GM19035 (cell line): ENCODE measurements around the gene FASTK.
A peak's percentile ranks its signal among the peaks of the same experiment; 100 is the strongest.

ENCODE experiments used
- ATAC-seq: cut with Tn5 transposase; IDR thresholded peaks from one replicate; pipeline ENCODE4 v1.9.1; 2021; ENCODE audit not compliant: unreplicated experiment

Gene FASTK

DNA sequence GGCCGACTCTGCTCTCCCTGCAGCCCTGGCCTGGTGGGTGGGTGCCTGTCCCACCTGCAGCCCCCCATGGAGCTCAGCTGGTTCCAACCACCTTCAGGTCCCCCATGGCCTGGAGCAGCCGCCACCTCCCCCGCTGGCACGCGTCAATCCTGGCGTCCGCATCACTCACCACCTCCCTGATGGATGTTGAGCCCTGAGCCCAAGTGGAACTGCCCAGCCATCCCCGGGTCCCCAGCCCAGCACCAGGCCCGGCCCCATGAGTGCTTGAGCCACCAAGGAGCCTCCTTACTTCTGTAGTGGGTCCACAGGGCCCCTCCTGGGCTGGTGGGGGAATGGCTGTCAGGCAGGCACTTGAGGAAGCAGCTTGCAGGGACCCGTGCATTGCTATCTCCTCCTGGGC lies 20.3 kb upstream of the FASTK start:
- ATAC-seq = no peak

DNA sequence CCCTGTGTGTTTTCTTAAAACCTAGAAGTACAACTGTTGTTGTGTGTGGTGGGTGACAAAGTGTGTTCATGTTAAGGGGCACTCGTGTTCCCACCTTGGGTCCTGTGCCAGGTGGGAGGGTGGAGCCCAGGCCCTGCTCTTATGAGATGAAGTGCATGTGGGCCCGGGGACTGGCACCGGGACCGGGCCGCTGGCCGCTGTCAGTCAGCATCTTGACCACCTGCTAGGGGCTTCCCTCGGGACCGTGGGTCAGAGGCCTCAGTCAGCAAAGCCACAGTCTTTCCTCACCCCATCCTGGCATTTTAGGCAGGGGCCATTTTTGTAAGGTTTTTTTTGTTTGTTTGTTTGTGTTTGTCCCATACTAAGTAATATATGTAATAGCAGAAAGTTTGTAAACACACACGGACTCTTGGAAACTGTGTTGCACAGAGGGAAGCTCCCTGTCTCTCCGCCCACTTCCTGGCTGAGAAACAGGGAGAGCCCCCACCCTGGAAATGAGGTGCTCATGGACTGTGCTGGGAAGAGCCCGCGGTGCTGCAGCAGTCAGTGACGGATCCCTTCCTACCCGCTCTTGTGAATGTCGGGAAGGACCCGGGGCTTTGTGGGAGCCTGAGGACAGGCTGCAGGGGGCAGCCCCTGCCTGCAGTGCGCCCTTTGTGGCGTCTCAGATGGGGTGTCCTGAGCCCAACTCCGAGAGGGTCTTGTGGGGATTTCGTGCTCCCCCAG lies 19.0 kb upstream of the FASTK start:
- ATAC-seq = no peak

DNA sequence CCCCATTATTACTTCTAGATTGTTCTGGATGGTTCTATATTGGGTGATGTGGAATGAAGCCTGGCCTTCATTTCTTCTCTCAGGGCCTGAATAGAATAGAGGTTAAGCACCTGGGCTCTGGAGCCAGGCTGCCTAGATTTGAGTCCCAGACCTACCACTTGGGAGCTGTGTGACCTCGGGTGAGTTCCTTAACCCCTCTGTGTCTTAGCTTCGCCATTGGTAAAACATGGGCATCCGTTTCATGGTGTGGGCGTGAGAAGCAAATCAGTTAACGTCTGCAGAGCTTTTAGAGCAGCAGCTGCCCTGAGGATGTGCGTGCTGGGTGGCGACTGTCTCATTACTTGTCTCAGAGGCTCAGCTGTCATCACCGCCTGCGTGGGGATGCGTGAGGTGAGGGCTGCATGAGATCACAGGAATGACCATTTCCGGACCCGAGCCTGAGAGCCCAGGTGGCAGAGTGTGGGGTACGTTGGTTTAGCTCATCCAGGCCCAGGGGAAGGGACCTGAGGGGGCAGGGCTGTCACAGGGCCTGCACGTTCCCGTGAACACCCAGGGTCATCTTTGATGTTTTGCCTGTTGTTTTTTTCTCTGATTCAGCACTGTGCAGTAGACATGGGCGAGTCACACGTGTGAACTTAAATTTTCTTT lies 15.3 kb upstream of the FASTK start:
- no peak for ATAC-seq

- ATAC-seq = no peak
These were observed 14.7 kb upstream of the FASTK start for GRCh38 chr7:151095123-151095797.

DNA sequence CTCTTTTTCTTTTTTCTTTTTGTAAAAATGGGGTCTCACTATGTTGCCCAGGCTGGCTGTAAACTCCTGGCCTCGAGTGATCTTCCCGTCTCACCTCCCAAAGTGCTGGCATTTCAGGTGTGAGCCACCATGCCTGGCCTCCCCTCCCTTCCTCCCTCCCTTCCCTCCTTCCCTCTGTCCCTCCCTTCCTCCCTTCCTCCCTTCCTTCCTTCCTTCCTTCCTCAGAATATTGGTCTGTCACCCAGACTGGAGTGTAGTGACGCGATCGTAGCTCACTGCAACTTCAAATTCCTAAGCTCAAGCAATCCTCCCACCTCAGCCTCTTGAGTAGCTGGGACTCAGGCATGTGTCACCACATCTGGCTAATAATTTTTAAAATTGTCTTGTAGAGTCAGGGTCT lies 14.1 kb upstream of the FASTK start:
- no peak for ATAC-seq

DNA sequence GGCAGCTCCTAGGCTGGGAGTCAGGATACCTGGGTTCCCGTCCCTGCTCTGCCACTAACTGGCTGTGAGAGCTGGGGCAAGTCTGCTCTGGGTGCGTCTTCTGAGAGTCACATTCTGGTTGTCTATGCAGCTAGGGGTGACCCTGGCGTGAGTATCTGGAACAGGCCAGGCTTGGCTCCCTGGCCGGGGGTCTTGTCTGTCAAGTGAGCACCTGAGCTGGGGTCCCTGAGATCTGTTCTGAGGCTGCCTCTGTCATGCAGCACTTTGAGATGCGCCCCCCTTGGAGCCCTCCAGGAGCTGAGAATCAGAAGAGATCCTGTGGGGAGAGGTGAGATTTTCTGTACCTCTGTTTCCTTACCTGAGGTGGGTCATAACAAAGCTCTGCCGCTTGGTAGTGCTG lies 13.1 kb upstream of the FASTK start:
- ATAC-seq = no peak

GRCh38 chr7:151091988-151092387 lies 11.4 kb upstream of the FASTK start:
- no peak for ATAC-seq

GRCh38 chr7:151091431-151091830 lies 10.8 kb upstream of the FASTK start:
- no peak for ATAC-seq

- ATAC-seq = no peak
These were observed 10.4 kb upstream of the FASTK start for GRCh38 chr7:151091003-151091402.

DNA sequence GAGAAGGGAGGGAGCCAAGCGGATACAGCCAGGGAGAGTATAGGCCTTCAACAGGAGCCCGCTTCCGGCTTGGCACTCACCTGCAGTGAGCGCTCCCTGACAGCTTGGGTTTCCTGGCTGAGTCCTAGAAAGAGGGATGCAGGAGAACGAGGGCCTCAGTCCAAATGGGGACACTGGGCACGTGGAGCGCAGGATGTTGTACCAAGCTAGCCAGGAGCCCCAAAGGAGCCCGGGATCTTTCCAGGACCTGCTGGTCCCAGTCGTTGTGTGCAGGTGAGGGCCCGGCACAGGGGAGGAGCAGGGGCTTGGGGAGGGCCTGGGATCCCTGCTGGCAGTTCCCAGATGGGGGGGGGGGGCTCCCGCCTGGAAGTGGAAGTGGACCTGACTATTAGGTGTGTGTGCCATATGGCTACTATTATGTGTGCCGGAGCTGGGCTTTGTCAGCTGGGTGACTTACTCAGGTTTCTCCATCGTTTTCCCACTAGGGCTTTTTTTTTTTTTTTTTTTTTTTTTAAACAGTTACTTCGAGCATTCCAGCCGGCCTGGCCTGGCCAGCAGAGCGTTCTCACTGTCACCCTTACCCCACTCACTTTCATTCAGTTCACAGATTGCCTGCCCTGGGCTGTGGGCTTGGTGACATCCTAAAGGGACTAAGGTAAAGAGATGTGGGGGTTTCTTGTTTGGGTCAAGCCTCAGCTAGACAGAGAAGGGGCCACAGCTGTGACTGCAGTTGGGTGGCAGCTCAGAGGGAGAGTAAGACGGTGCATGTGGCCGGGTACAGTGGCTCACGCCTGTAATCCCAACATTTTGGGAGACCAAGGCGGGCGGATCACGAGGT lies 9.5 kb upstream of the FASTK start:
- no peak for ATAC-seq

GRCh38 chr7:151088856-151089699 lies 8.5 kb upstream of the FASTK start:
- ATAC-seq = no peak

- no peak for ATAC-seq
These were observed 7.6 kb upstream of the FASTK start for GRCh38 chr7:151088019-151088855.

GRCh38 chr7:151087245-151088018 lies 6.8 kb upstream of the FASTK start:
- ATAC-seq = no peak

- no peak for ATAC-seq
These were observed 6.2 kb upstream of the FASTK start for GRCh38 chr7:151086802-151087244.

- peak; percentile 48 for ATAC-seq
These were observed 5.3 kb upstream of the FASTK start, which contains the start of gene AGAP3 for GRCh38 chr7:151085691-151086620. TSS of gene AGAP3 (plus strand) at chr7:151086475. CDS start at chr7:151086742, 267 bp downstream.

DNA sequence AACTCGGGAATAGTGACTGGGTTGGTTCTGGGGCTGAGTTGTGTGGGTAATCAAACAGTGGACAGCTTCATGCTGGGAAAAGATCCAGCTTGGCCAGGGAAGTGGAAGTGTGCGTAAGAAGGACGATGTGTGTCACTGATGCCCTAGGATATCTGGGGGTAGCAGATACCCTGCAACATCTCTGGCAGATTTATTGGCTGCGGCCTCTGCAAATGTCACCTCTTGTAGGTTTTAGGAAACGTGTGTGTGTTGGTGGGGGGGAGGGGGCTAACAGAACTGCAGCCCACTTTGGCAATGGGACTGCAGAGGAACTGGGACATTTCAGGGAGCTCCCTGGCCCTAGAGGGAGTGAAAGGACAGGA lies 4.7 kb upstream of the FASTK start:
- ATAC-seq = no peak

- ATAC-seq = no peak
These were observed 3.2 kb upstream of the FASTK start for GRCh38 chr7:151083824-151084160.
